ENCODE results near the gene RADIL.

GRCh38 chr7:4828720-4829383 is 54.7 kb downstream of the RADIL start:
- TF ChIP-seq CTCF (IDR thresholded peaks at IDR 0.05) = no peak
- no peak for TF ChIP-seq POLR2A (IDR thresholded peaks at IDR 0.05)

Measured in body of pancreas (tissue), 4 donors.